ENCODE results near the gene FASTKD2. TPM values are rescaled to one million over a fixed set of nuclear protein-coding genes. Genes with fewer than 3 reads are reported as not detected.

Gene FASTKD2
- total RNA-seq, 2 donors from 2014 or later = 15.3 to 16.5 TPM

GRCh38 chr2:206723288-206723687 is 42.1 kb upstream of the FASTKD2 start:
- ATAC-seq = no peak
- 78 to 80% methylated on average over 1 of the region's 1 CpG for WGBS, 2 donors
- Histone ChIP-seq H3K9me3 (no peaks in the 10 kb centered on the region), H3K4me1 (no peaks in the 10 kb centered on the region), H3K27ac (no peak overlapping the region), H3K36me3 (replicated peaks in 1 of 2; ENCODE audit: insufficient read depth in 1 of 2, low read depth in 2 of 2) (no peaks in the 10 kb centered on the region), H3K4me3 (no peak overlapping the region), H3K27me3 (no peaks in the 10 kb centered on the region)
- intact Hi-C loops (cut with DNase I) = no loop called here
- DNase-seq = no peak
- TF ChIP-seq CTCF (IDR thresholded peaks at IDR 0.05) = no peak
- TF ChIP-seq POLR2A (IDR thresholded peaks at IDR 0.05) = no peak

- Histone ChIP-seq H3K27me3 (no peaks in the 10 kb centered on the region), H3K4me1 (no peaks in the 10 kb centered on the region), H3K36me3 (replicated peaks in 1 of 2; ENCODE audit: insufficient read depth in 1 of 2, low read depth in 2 of 2) (no peaks in the 10 kb centered on the region), H3K27ac (no peak overlapping the region), H3K9me3 (no peaks in the 10 kb centered on the region), H3K4me3 (no peak overlapping the region)
- intact Hi-C loops (cut with DNase I) = no loop called here
- no peak for TF ChIP-seq CTCF (IDR thresholded peaks at IDR 0.05)
- TF ChIP-seq POLR2A (IDR thresholded peaks at IDR 0.05) = no peak
- 73 to 79% methylated on average over 2 of the region's 2 CpGs for WGBS, 2 donors
- ATAC-seq (no peak), DNase-seq (no peak)
Observed at GRCh38 chr2:206727287-206727686, 38.1 kb upstream of the FASTKD2 start.

GRCh38 chr2:206728277-206729199 is 36.9 kb upstream of the FASTKD2 start:
- intact Hi-C loops (cut with DNase I) = no loop called here
- no peak for TF ChIP-seq CTCF (IDR thresholded peaks at IDR 0.05)
- TF ChIP-seq POLR2A (IDR thresholded peaks at IDR 0.05) = no peak
- Histone ChIP-seq H3K4me3 (no peak overlapping the region), H3K9me3 (no peaks in the 10 kb centered on the region), H3K27me3 (no peaks in the 10 kb centered on the region), H3K4me1 (no peaks in the 10 kb centered on the region), H3K36me3 (replicated peaks in 1 of 2; ENCODE audit: insufficient read depth in 1 of 2, low read depth in 2 of 2) (no peaks in the 10 kb centered on the region), H3K27ac (no peak overlapping the region)
- ATAC-seq (no peak), DNase-seq (no peak)
- 61 to 67% methylated on average over 7 of the region's 7 CpGs for WGBS, 2 donors

- H3K27ac ChIP-seq = no peak overlapping the region
- intact Hi-C loops (cut with DNase I) = no loop called here
- H3K9me3 ChIP-seq = no peaks in the 10 kb centered on the region
- TF ChIP-seq CTCF (IDR thresholded peaks at IDR 0.05) (no peak), POLR2A (IDR thresholded peaks at IDR 0.05) (no peak)
- WGBS, 2 donors = 29 to 58% methylated on average over 2 of the region's 2 CpGs
- no peaks in the 10 kb centered on the region for H3K36me3 ChIP-seq (replicated peaks in 1 of 2; ENCODE audit: insufficient read depth in 1 of 2, low read depth in 2 of 2)
- H3K4me3 ChIP-seq = no peak overlapping the region
- no peaks in the 10 kb centered on the region for H3K27me3 ChIP-seq
- H3K4me1 ChIP-seq = no peaks in the 10 kb centered on the region
- ATAC-seq (no peak), DNase-seq (no peak)
Observed at GRCh38 chr2:206733341-206733740, 32.1 kb upstream of the FASTKD2 start.

GRCh38 chr2:206736935-206737334 is 28.5 kb upstream of the FASTKD2 start:
- DNase-seq (no peak), ATAC-seq (no peak)
- no peak for TF ChIP-seq CTCF (IDR thresholded peaks at IDR 0.05)
- TF ChIP-seq POLR2A (IDR thresholded peaks at IDR 0.05) = no peak
- Histone ChIP-seq H3K4me1 (no peaks in the 10 kb centered on the region), H3K4me3 (no peak overlapping the region), H3K9me3 (no peaks in the 10 kb centered on the region), H3K36me3 (replicated peaks in 1 of 2; ENCODE audit: insufficient read depth in 1 of 2, low read depth in 2 of 2) (no peaks in the 10 kb centered on the region), H3K27ac (no peak overlapping the region), H3K27me3 (no peaks in the 10 kb centered on the region)
- intact Hi-C loops (cut with DNase I) = no loop called here
- 69 to 81% methylated on average over 5 of the region's 5 CpGs for WGBS, 2 donors

Measured in body of pancreas (tissue), 4 donors.